T-helper 2 cell treated with Interferon-gamma antibody and Interleukin-4, amounts not matched to agents 100 ng/mL and 5 ng/mL, for 36 hours (primary cell): ENCODE data around the gene DCAF4. TPM values are rescaled to one million over a fixed set of nuclear protein-coding genes. Genes with fewer than 3 reads are reported as not detected.

Source experiments
- intact Hi-C: fragments of 100-400 bp; cut with micrococcal nuclease; formaldehyde crosslinking; loops from one replicate; pipeline ENCODE4 v1.15.1; 2023
- total RNA-seq: library from RNA; stranded (reverse); gene quantifications from 2 replicates; pipeline ENCODE4 v1.2.3, GENCODE V29; 2022

The DCAF4 gene
- total RNA-seq, 1 donor from 2014 or later: 15.5 TPM

DNA sequence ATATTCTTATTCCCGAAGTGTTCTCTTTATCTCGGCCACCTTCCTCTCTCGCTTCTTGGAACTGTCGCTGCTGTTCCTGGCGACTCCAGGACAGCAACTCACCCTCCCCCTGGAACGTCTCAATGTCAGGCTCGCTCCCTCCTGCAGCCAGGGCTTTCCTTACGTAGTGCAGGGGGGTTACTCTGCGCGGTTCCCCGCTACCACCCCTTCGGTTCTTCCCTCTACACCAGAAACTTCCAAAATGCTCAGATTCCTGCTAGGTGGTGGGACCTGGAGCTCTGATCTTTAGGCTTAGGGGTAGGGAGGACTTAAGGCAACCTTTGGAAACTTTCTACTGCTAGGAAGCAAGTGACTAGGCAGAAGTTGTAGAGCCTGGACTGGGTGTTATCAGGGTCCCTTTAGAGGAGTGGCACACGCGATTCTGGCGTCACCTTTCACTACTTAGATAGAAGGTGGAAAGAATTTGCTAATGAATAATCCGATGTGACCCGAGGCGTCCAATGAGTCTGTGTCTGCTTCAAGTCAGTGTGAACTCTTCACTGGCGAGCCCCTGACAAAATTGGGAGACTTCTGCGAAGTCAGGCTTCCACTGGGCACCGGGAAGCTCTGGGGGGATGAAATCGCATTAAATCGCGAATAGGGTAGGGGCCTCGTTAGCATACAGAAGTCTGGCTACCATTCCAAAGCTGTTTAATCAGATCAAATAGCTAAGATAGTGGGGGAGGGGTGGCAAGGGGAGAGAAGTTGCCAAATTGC, 31.5 kb upstream of the DCAF4 start:
- intact Hi-C loops: loop anchor here (1.0 to 10.0 kb wide), 3 partner anchors 32 to 300 kb away; partner anchors contain the start of gene DCAF4

DNA sequence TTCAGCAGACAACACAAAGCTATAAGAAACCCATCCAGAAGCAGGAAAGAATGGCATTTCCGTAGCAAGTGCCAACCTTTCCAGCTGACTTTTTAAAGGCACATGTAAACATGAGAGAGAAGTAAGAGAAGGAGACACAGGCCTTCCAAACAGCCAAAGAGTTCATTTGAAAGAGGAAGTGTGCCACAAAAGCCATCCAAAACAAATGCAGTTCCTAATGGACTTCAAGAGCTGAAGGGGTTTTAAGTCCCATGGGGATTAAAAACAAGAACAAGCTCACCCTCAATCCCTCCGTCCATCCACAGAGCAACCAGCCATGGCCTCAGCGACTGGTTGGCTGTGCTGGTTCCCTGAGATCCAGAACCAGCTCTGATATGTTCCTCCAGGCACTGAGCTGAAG, 27.8 kb upstream of the DCAF4 start:
- intact Hi-C loops: loop anchor here (10.0 kb wide), 1 partner anchor 164 kb away; no protein-coding TSS in a partner anchor

DNA sequence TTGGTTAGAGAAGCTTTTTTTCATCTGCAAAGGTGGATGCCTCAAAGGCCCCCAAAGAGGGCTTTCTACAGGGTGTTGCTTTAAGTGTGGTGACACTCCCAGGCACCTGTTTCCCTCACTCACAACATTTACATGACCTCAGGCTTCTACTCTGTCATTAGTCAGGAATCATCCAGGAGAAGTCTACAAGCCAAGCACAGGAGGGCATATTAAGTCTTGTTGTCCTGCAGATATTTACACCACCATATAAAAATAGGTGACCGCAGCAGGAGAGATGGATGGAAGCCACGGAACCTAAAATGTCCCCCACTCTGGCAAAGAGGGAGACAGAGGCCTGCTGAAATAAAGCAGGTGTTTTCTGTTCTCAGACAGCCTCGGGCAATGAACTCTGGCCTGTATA, 24.9 kb upstream of the DCAF4 start:
- intact Hi-C loops: no loop called here

DNA sequence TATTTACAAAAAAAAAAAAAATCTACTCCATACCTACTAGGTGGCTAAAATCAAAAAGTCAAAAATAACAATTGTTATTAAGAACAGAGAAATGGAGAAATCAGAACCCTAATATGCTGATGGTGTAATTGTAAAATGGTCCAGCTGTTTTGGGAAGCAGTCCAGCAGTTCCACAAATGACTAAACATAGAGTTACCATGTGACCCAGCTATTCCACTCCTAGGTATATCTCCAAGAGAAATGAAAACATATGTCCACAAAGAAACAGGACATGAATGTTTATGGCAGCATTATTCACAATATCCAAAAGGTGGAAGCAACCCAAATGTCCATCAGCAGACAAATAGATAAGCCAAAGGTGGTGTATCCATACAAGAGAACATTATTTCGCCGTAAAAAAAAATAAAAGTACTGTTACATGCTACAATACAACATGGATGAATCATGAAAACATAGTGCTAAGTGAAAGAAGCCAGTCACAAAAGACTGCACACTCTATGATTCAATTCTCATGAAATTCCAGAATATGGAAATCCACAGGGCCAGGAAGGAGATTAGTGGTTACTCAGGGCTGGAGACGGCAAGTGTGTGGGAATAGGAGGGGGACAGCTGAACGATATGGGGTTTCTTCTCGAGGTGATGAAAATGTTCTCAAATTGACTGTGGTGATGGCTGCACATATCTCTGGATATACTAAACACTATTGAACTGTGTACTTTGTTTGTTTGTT, 23.3 kb upstream of the DCAF4 start:
- intact Hi-C loops: no loop called here

GRCh38 chr14:72903716-72904115, 22.5 kb upstream of the DCAF4 start:
- intact Hi-C loops: loop anchor here (2.0 kb wide), 1 partner anchor 45 kb away; no protein-coding TSS in a partner anchor

DNA sequence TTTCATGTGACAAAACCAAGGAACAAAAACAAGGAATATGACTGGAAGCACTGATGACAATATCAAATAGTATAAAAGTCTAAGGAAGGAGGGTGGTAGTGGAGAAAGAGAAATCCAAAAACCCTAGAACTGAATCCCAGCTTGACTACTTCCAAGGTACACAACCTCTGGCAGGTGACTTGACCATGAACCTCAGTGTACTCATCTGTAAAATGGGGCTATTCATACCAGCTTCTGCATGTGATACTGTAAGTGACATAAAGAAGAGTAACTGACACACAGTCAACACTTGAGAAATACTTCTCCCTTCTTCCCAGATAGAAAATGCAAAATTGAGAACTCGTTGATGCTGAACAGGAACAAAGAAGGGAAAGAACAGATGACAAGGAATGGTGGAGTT, 22.0 kb upstream of the DCAF4 start:
- intact Hi-C loops: loop anchor here (2.0 kb wide), 1 partner anchor 45 kb away; no protein-coding TSS in a partner anchor

DNA sequence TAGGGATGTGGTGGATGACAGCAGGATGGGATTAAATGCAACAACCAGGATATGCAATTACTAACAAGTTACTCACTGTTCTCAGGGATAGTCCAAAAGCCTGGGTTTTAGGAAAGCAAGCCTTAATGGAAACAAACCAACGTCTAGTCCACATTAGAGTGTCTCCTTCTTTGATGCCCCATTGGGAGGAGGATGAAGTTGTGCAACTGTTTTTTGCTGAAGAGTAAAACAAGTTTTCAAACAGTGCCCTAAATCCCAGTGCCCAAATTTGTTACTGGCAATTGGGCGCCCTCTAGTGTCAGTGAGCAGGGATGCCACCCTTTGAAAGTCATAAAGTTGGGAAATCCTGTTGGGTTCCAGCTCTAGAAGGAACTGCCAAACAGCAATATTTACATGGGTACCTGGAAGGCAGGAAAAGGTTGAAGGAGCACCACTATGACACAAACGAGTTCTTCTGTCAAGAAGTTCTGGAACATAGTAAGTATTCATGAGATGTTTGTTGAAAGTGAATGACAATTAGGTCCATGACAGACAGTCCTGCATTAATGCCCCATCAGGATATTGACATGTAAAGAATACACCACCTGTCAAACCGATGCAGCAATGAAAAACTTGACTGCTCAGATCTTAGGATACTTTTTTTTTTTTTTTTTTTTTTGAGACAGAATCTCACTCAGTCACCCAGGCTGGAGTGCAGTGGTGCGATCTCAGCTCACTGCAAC, 21.3 kb upstream of the DCAF4 start:
- intact Hi-C loops: loop anchor here (1.0 to 5.0 kb wide), 3 partner anchors 44 to 883 kb away; no protein-coding TSS in a partner anchor

DNA sequence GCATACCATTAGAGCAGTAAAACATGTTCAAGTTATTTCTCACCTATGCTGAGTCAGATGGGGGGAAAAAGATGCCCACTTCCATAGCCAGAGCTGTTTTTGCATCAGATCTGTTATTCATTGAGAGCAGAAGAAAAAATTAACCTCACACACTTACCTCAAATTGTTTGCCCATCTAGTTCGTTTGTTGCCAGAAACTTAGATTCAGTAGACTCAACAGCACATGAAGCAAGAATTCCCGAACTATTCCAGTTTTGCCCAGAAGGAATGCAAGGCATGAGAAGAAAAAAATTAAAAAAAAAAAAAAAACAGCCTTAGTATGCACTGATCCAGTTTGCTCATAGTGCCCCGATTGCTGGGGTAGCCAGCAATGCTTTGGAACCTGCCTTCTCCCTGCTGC, 19.9 kb upstream of the DCAF4 start:
- intact Hi-C loops: loop anchor here (5.0 kb wide), 1 partner anchor 884 kb away; no protein-coding TSS in a partner anchor

DNA sequence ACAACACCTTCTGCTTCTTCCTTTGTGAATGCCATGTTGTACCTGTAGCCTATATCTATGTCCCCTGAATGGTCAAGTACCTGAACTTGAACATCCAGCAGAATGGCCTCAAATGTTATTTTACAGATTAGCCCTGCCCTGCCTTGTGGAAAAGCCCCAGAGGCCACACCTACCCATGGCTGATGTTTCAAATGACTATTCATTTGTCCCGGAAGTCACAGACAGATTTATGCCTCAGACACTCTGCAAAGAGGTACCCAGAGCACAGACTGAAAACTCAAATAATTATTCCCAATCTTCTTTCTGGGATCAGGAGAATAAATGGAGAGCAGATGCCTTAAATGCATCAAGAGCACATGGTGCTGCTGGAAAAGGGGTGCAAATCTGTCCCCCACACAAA, 19.4 kb upstream of the DCAF4 start:
- intact Hi-C loops: loop anchor here (5.0 kb wide), 1 partner anchor 885 kb away; no protein-coding TSS in a partner anchor

DNA sequence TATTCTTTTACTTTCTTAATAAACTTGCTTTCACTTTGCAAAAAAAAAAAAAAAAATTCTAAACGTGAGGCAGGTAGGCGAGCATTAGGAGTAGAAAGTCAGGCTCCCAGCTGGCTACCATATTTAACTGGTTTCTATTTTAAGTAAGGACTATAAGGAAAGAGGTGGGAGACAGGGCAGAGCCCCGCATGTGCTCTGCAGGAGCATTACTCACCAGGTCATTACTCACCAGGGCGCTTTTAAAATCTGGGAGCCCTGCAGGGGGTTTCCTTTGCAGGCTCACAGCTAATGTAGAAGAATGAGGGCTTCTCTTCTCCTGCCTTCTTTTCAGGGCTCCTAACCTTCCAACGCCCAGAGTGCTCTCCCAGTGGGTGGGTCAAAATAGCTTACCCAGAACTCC, 18.4 kb upstream of the DCAF4 start:
- intact Hi-C loops: loop anchor here (5.0 kb wide), 1 partner anchor 886 kb away; no protein-coding TSS in a partner anchor

DNA sequence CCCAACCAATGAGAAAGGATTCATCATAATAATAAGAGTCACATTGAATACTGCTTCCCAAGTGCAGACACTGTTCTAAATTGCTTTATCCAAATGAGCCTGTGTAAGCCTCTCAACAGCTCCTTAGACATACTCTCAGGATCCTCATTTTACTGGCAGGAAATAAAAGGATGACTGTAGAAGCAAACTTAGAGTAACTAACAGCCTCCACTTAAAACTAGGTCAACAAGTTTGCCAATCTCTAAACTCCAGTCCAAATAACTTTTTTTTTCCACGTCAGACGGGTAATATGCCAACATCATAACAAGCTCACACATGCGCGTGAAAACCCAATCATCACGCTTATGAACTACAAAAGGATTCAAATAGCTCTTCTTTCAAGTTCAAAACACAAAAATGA, 17.1 kb upstream of the DCAF4 start:
- intact Hi-C loops: loop anchor here (5.0 kb wide), 1 partner anchor 887 kb away; no protein-coding TSS in a partner anchor

DNA sequence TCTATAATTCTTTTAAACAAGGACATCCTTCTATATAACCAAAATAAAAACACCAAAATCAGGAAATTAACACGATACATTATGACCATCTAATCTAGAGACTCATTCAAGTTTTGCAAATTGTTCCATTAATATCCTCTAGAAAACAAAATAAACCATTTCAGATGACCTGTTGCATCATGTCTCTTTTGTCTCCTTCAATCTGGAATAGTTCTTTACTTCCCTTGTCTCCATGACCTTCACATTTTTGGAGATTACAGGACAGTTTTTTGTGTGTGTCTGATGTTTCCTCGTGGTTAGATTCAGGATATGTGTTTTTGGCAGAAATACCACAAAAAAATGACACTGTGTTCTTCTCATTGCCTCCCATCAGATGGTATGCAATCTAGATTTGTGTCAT, 12.5 kb upstream of the DCAF4 start:
- intact Hi-C loops: no loop called here

- intact Hi-C loops: no loop called here
These were observed 10.1 kb upstream of the DCAF4 start for GRCh38 chr14:72916174-72916573.

- intact Hi-C loops: no loop called here
These were observed 9.0 kb upstream of the DCAF4 start for GRCh38 chr14:72917094-72917802.

DNA sequence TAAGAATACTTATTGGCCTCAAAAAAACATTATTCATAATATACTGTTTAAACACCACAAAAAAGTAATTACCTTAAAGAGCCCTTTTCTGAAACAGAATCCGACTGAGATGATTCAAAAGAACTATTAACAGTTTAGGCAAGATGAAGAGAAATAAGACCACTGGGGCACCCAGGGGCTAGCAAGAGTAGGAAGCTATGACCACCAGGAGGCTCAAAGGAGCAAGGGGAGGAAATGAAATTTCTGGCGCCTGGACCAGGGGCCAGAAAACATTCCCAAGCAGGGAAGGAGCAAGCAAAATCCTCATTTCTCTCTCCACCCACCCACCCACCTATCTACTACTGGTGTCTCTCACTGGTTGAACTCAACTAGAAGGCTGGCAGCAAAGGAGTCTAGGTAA, 6.3 kb upstream of the DCAF4 start:
- intact Hi-C loops: no loop called here

- intact Hi-C loops: no loop called here
These were observed 4.9 kb upstream of the DCAF4 start for GRCh38 chr14:72921396-72921795.

GRCh38 chr14:72924337-72924736, 1.9 kb upstream of the DCAF4 start:
- intact Hi-C loops: no loop called here

GRCh38 chr14:72925171-72925759, 999 bp upstream of the DCAF4 start:
- intact Hi-C loops: loop anchor here (5.0 kb wide), 1 partner anchor 132 kb away; the partner anchor contains the start of gene RBM25

DNA sequence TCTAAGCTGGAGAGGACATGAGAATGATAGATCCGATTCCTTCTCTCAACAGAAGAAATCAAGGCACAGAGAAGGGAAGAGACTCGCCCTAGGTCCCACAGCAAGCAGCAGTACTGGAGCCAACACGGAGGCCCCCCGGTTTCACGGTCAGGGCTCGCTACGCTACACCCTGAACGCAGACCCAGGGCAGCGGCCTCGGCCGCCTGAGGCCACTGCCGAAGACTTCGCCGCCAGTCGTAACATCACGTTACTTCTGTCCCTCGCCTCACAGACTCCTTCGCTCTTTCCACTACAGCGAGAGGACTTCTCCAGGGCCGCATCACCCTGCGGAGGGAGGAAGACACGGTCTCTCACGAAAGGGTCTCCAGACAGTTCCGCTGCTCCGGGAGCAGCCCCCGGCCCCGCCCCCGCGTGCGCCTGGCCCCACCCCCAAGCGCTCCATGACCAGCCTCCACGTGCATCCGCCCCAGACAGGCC, 411 bp upstream of the DCAF4 start:
- intact Hi-C loops: loop anchor here (1.0 to 5.0 kb wide), 4 partner anchors 32 to 450 kb away; partner anchors contain the start of genes DPF3, RBM25 and ZFYVE1

- intact Hi-C loops: loop anchor here (5.0 kb wide), 1 partner anchor 128 kb away; the partner anchor contains the start of gene RBM25
These were observed 2.6 kb downstream of the DCAF4 start for GRCh38 chr14:72928872-72929271.
